Mesenchymal stem cell (in vitro differentiated cells and primary cell): ENCODE measurements around the gene DCUN1D1.

Source experiments
- DNase-seq: peaks from one replicate; pipeline ENCODE4 v3.0.0-alpha.2; 2013
- H2AFZ ChIP-seq: one replicate; pipeline ENCODE4 v1.6.1; 2013; ENCODE audit warnings: low read depth, mild to moderate bottlenecking, control low read depth, inconsistent platforms, low read length, moderate library complexity
- H2AK5ac ChIP-seq: 2 replicates; pipeline ENCODE4 v1.6.1; 2013; ENCODE audit warnings: low read length, moderate library complexity, mild to moderate bottlenecking, inconsistent platforms; ENCODE audit not compliant: severe bottlenecking
- H2BK120ac ChIP-seq: one replicate; pipeline ENCODE4 v1.6.1; 2013; ENCODE audit warnings: low read depth, mild to moderate bottlenecking, inconsistent platforms, low read length, moderate library complexity
- H2BK12ac ChIP-seq, 2 experiments: one replicate each; pipeline ENCODE4 v1.6.1; 2013; ENCODE audit warnings: inconsistent platforms in 2 of 2, low read length in 2 of 2, mild to moderate bottlenecking in 2 of 2, moderate library complexity in 2 of 2, control low read depth in 1 of 2
- H2BK15ac ChIP-seq: one replicate; pipeline ENCODE4 v1.6.1; 2013; ENCODE audit warnings: mild to moderate bottlenecking, low read depth, inconsistent platforms; ENCODE audit not compliant: poor library complexity, severe bottlenecking
- H2BK5ac ChIP-seq: 2 replicates; pipeline ENCODE4 v1.6.1; 2013; ENCODE audit warnings: low read depth, mild to moderate bottlenecking, low read length, control low read depth, inconsistent platforms; ENCODE audit not compliant: poor library complexity, severe bottlenecking
- H3K14ac ChIP-seq, 2 experiments: one replicate each; pipeline ENCODE4 v1.6.1; 2013; ENCODE audit warnings: inconsistent platforms in 2 of 2, low read length in 2 of 2, control low read depth in 1 of 2, mild to moderate bottlenecking in 1 of 2, moderate library complexity in 1 of 2
- H3K18ac ChIP-seq, 2 experiments: one replicate each; pipeline ENCODE4 v1.6.1; 2013; ENCODE audit warnings: inconsistent platforms in 2 of 2, low read length in 2 of 2, control low read depth in 1 of 2, low read depth in 1 of 2, mild to moderate bottlenecking in 1 of 2
- H3K23ac ChIP-seq, 2 experiments: one replicate each; pipeline ENCODE4 v1.6.1; 2013; ENCODE audit warnings: inconsistent platforms in 2 of 2, low read length in 2 of 2, mild to moderate bottlenecking in 2 of 2, moderate library complexity in 2 of 2, control low read depth in 1 of 2
- H3K27ac ChIP-seq: 2 replicates; pipeline ENCODE4 v1.5.1; 2013; ENCODE audit warnings: mild to moderate bottlenecking, moderate library complexity, low read length, control low read depth, inconsistent platforms; ENCODE audit not compliant: poor library complexity, severe bottlenecking
- H3K27me3 ChIP-seq, 2 experiments: 2 replicates each; pipeline versions ENCODE4 v1.6.1 to v1.7.0; 2013; ENCODE audit warnings: low read length in 2 of 2, mild to moderate bottlenecking in 2 of 2, moderate library complexity in 2 of 2, control low read depth in 1 of 2, inconsistent platforms in 1 of 2; ENCODE audit not compliant: control insufficient read depth in 1 of 2, insufficient read depth in 1 of 2
- H3K36me3 ChIP-seq, 2 experiments: 2 replicates each; pipeline versions ENCODE4 v1.6.1 to v1.7.0; 2013; ENCODE audit warnings: low read length in 2 of 2, control low read depth in 1 of 2, inconsistent platforms in 1 of 2, low read depth in 1 of 2, mild to moderate bottlenecking in 1 of 2; ENCODE audit not compliant: insufficient read depth in 2 of 2, control insufficient read depth in 1 of 2
- H3K4ac ChIP-seq, 2 experiments: one replicate each; pipeline ENCODE4 v1.6.1; 2013; ENCODE audit warnings: inconsistent platforms in 2 of 2, low read length in 2 of 2, mild to moderate bottlenecking in 2 of 2, moderate library complexity in 2 of 2, control low read depth in 1 of 2, low read depth in 1 of 2
- H3K4me1 ChIP-seq: 2 replicates; pipeline ENCODE4 v1.6.1; 2013; ENCODE audit warnings: low read depth, low read length, control low read depth; ENCODE audit not compliant: control insufficient read depth, insufficient read depth
- H3K4me2 ChIP-seq: 2 replicates; pipeline ENCODE4 v1.6.1; 2013; ENCODE audit warnings: low read length, mild to moderate bottlenecking, inconsistent platforms; ENCODE audit not compliant: poor library complexity, severe bottlenecking
- H3K4me3 ChIP-seq, 2 experiments: 2 replicates each; pipeline versions ENCODE4 v1.5.1 to v1.7.0; 2013; ENCODE audit warnings: low read length in 2 of 2, mild to moderate bottlenecking in 2 of 2, control low read depth in 1 of 2, low read depth in 1 of 2; ENCODE audit not compliant: insufficient read depth in 1 of 2
- H3K79me1 ChIP-seq: replicated peaks from 2 replicates; pipeline ENCODE4 v1.6.1; 2013; ENCODE audit warnings: mild to moderate bottlenecking, control low read depth, low read length, inconsistent platforms; ENCODE audit not compliant: poor library complexity, severe bottlenecking
- H3K9ac ChIP-seq: 2 replicates; pipeline ENCODE4 v1.7.0; 2013; ENCODE audit warnings: mild to moderate bottlenecking, low read length, moderate library complexity
- H3K9me3 ChIP-seq: 2 replicates; pipeline ENCODE4 v1.7.0; 2013; ENCODE audit warnings: mild to moderate bottlenecking, low read length; ENCODE audit not compliant: control insufficient read depth
- H4K8ac ChIP-seq: one replicate; pipeline ENCODE4 v1.6.1; 2013; ENCODE audit warnings: inconsistent platforms, mild to moderate bottlenecking, low read length, moderate library complexity
- H4K91ac ChIP-seq: one replicate; pipeline ENCODE4 v1.6.1; 2013; ENCODE audit warnings: mild to moderate bottlenecking, low read length, inconsistent platforms
- whole genome bisulfite sequencing: methylation state at CpG from one replicate; pipeline ENCODE4 v1.1.7; 2013; ENCODE audit warnings: mixed read lengths; 5-methylcytosine and 5-hydroxymethylcytosine counted together

The DCUN1D1 gene

GRCh38 chr3:182911782-182912111 is 68.6 kb downstream of the DCUN1D1 start:
- Histone ChIP-seq H2BK12ac (no peak overlapping the region), H3K4me1 (peaks cover 2% of the 10 kb centered on the region), H3K4me3 (no peak overlapping the region), H3K14ac (no peak overlapping the region), H2AFZ (no peak overlapping the region), H4K8ac (no peak overlapping the region), H4K91ac (no peak overlapping the region), H3K27me3 (no peaks in the 10 kb centered on the region), H3K4ac (no peak overlapping the region), H3K18ac (peak overlapping the region in 1 of 2 experiments; percentile 46), H3K9me3 (no peaks in the 10 kb centered on the region), H3K36me3 (peaks cover 5 to 31% of the 10 kb centered on the region in 2 experiments), H2BK120ac (no peak overlapping the region), H3K23ac (no peak overlapping the region), H3K27ac (no peak overlapping the region), H3K9ac (no peak overlapping the region), H3K79me1 (peaks cover 1% of the 10 kb centered on the region), H2BK5ac (no peak overlapping the region), H2BK15ac (no peak overlapping the region), H2AK5ac (no peak overlapping the region), H3K4me2 (no peak overlapping the region)
- DNase-seq: no peak
- WGBS: 45% methylated on average over 5 of the region's 5 CpGs

DNA sequence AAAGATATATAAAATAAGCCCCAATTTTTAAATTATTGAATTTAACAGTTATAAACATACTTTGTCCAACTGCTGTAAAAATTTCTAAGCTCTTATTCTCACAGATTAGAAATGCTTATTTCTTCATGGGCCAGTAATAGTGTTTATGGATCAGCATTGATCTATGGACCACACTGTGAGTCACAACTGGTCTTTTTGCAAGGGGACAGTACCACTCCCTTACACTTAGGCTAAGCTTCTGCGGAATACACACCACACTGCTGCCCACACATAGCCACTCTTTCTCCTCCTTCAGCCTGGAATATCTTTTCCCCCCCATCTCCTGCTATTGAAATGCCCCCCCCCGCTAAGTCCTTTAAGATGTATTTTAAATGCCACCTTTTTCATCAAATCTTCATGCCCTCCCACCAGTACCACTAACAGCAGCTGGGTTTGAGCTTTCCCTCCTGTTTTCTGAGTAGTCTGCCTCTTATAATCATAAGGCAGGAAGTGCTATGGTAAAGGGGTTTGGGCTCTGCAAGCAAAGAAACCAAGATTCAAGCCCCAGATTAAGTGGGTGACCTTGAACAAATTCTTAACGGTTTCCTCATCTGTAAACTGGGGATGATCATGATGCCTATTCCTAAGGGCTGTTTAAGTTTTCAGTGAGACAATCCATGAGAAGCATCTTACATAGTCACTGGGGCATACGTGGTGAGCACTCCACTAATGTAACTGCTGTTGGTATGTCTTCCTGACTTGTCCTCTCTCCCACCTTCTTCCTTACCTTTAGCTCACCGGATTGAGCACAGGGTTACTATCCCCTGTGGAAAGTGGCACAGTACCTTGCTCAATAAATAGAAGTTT is 69.2 kb downstream of the DCUN1D1 start:
- Histone ChIP-seq H3K14ac (no peak overlapping the region), H3K4me3 (no peak overlapping the region), H3K4ac (no peak overlapping the region), H3K27me3 (no peaks in the 10 kb centered on the region), H3K79me1 (peaks cover 1% of the 10 kb centered on the region), H3K4me2 (no peak overlapping the region), H2AK5ac (no peak overlapping the region), H3K9me3 (no peaks in the 10 kb centered on the region), H2BK5ac (no peak overlapping the region), H3K4me1 (peaks cover 2% of the 10 kb centered on the region), H2BK12ac (no peak overlapping the region), H2AFZ (no peak overlapping the region), H3K23ac (no peak overlapping the region), H2BK15ac (no peak overlapping the region), H3K18ac (no peak overlapping the region), H3K36me3 (peaks cover 10 to 31% of the 10 kb centered on the region in 2 experiments), H4K91ac (no peak overlapping the region), H3K9ac (no peak overlapping the region), H4K8ac (no peak overlapping the region), H3K27ac (no peak overlapping the region), H2BK120ac (no peak overlapping the region)
- DNase-seq: no peak
- WGBS: 92% methylated on average over 4 of the region's 5 CpGs

DNA sequence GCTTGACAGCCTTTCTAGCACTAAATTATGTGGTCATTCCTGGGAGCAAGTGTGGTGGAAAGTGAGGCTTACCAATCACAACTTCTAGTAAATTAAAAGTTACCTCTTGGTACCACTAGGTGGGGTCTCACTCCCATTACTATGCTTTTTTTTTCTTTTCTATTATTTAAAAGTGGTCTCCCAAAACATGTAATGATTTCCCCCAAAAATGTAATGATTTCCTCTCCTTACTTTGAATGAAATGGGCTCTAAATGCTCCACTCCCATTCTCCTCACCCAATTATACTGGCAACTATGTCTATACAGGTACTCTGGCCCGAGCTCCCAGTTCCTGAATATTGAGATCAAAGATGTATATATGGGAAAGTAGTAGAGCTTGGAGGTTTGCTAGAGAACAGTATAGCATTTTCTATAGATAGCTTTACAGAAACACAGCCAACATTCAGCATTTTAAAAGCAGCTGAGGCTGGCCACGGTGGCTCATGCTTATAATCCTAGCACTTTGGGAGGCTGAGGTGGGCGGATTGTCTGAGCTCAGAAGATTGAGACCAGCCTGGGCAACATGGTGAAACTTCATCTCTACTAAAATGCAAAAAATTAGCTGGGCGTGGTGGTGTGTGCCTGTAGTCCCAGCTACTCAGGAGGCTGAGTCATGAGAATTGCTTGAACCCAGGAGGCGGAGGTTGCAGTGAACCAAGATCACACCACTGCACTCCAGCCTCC is 70.9 kb downstream of the DCUN1D1 start:
- H3K4ac ChIP-seq: no peak overlapping the region
- no peak overlapping the region for H3K4me3 ChIP-seq
- H3K18ac ChIP-seq: no peak overlapping the region
- H3K79me1 ChIP-seq: no peaks in the 10 kb centered on the region
- peaks cover 4% of the 10 kb centered on the region for H3K4me1 ChIP-seq
- H2BK5ac ChIP-seq: no peak overlapping the region
- no peak overlapping the region for H3K4me2 ChIP-seq
- no peak overlapping the region for H3K23ac ChIP-seq
- no peak overlapping the region for H2AFZ ChIP-seq
- H3K9ac ChIP-seq: no peak overlapping the region
- DNase-seq: peak; percentile 37
- no peak overlapping the region for H3K27ac ChIP-seq
- H2BK12ac ChIP-seq: no peak overlapping the region
- no peak overlapping the region for H4K91ac ChIP-seq
- peaks cover 12 to 29% of the 10 kb centered on the region in 2 experiments for H3K36me3 ChIP-seq
- H2AK5ac ChIP-seq: no peak overlapping the region
- H3K14ac ChIP-seq: no peak overlapping the region
- no peak overlapping the region for H2BK15ac ChIP-seq
- no peaks in the 10 kb centered on the region for H3K27me3 ChIP-seq
- H4K8ac ChIP-seq: no peak overlapping the region
- no peak overlapping the region for H2BK120ac ChIP-seq
- 95% methylated on average over 3 of the region's 5 CpGs for WGBS
- no peaks in the 10 kb centered on the region for H3K9me3 ChIP-seq

DNA sequence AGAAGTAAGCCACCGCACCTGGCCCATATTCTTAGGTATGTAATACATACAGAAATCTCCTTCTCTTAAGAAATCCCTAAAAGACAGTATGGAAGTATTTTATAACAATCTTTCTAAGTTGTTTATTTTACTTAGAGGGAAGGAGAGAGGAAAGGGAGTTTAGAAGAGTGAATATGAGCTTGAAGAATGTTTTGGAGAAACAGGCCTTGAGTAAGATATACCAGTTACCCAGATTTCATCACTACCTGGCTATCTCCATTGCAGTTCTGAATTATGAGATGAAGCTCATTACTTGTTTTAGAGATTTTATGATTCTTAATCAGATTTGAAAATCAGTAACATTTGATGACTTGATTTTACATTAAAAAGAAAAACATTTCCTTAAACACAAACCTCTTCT is 71.9 kb downstream of the DCUN1D1 start:
- peak; percentile 19 for DNase-seq
- Histone ChIP-seq H3K4me1 (peaks cover 4% of the 10 kb centered on the region), H3K36me3 (peaks cover 12 to 31% of the 10 kb centered on the region in 2 experiments), H3K4ac (no peak overlapping the region), H2BK15ac (no peak overlapping the region), H4K8ac (no peak overlapping the region), H3K4me2 (no peak overlapping the region), H2BK12ac (no peak overlapping the region), H3K27ac (no peak overlapping the region), H4K91ac (no peak overlapping the region), H3K27me3 (no peaks in the 10 kb centered on the region), H3K79me1 (no peaks in the 10 kb centered on the region), H2AK5ac (no peak overlapping the region), H3K23ac (no peak overlapping the region), H3K18ac (no peak overlapping the region), H3K4me3 (no peak overlapping the region), H2BK5ac (no peak overlapping the region), H2AFZ (no peak overlapping the region), H3K14ac (no peak overlapping the region), H3K9ac (no peak overlapping the region), H3K9me3 (no peaks in the 10 kb centered on the region), H2BK120ac (no peak overlapping the region)
- WGBS: no CpG with 5 or more reads among the region's 1 CpG
